DOHH2 (cell line): ENCODE results near the gene DNAJA3.

Experiments
- EZH2phosphoT487 ChIP-seq: fragments of 200-600 bp; sonication (generic); IDR thresholded peaks from 2 replicates; pipeline ENCODE4 v1.6.1; 2017; ENCODE audit warnings: borderline replicate concordance, mild to moderate bottlenecking, antibody characterized with exemption, low read length, moderate library complexity, mixed read lengths
- TF ChIP-seq, protein P1 (sequence below): fragments of 200-600 bp; sonication (generic); IDR thresholded peaks from one replicate; pipeline ENCODE4 v1.5.1; 2014; ENCODE audit warnings: antibody characterized with exemption, mild to moderate bottlenecking, low read depth, low read length; ENCODE audit not compliant: poor library complexity, severe bottlenecking

DNA sequence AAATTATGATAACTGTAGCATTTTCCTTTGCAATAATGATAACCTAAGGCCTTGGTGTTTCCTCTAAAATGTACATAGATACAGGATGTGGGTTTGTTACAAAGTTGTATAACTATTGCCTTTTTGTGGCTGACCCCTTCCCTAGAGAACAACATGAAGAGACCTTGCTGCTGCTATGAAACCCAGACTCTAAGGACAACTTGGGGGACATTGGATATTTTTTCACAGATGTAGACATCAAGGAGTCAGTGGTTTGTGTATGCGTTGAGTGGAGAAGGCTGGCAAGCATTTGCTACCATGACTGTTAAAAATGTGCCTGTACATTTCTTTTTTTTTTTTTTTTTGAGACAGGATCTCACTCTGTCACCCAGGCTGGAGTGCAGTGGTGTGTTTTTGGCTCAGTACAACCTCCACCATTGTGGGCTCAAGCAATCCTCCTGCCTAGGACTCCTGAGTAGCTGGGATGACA, 62.9 kb downstream of the DNAJA3 start:
- TF ChIP-seq, protein P1, sequence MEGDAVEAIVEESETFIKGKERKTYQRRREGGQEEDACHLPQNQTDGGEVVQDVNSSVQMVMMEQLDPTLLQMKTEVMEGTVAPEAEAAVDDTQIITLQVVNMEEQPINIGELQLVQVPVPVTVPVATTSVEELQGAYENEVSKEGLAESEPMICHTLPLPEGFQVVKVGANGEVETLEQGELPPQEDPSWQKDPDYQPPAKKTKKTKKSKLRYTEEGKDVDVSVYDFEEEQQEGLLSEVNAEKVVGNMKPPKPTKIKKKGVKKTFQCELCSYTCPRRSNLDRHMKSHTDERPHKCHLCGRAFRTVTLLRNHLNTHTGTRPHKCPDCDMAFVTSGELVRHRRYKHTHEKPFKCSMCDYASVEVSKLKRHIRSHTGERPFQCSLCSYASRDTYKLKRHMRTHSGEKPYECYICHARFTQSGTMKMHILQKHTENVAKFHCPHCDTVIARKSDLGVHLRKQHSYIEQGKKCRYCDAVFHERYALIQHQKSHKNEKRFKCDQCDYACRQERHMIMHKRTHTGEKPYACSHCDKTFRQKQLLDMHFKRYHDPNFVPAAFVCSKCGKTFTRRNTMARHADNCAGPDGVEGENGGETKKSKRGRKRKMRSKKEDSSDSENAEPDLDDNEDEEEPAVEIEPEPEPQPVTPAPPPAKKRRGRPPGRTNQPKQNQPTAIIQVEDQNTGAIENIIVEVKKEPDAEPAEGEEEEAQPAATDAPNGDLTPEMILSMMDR, result no peak
- TF ChIP-seq EZH2phosphoT487, result no peak
